Activated T-cell treated with anti-CD3 and anti-CD28 coated beads for 4 hours (primary cell): ENCODE results near the gene YEATS2.
"Not testable (repeated sequence)": the region's sequence is repeated elsewhere in the genome, so short reads cannot be mapped to it uniquely, and the experiment has no call there.

ENCODE experiments used
- DNase-seq: peaks from one replicate; pipeline ENCODE4 v3.0.0-alpha.2; 2020

YEATS2 gene

DNA sequence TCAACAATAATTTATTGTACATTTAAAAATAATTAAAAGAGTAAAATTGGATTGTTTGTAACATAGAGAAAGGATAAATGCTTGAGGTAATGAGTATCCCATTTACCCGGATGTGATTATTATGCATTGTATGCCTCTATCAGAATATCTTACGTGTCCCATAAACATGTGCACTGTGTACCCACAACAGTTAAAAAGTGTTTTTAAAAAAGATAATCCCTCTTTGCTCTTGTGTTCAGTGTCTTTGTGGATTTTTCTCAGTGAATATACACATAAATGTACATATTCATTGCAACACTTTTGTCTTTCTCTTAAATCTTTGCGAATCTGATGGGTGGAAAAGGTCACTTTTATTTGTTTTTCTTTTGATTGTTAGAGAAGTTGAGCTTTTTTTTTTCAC is 20.4 kb downstream of the YEATS2 start:
- no peak for DNase-seq

DNA sequence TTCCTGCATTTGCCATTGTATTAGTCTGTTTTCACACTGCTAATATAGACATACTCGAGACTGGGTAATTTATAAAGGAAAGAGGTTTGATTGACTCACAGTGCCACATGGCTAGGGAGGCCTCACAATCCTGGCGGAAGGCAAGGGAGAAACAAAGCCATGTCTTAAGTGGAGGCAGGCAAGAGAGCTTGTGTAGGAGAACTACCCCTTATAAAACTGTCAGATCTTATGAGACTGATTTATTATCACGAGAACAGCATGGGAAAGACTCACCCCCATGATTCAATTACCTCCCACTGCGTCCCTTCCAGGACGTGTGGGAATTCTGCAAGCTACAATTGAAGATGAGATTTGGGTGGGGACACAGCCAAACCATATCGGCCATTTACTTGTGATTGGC is 27.8 kb downstream of the YEATS2 start:
- no peak for DNase-seq

- no peak for DNase-seq
These were observed 30.6 kb downstream of the YEATS2 start for GRCh38 chr3:183728204-183728603.

GRCh38 chr3:183730361-183730760 is 32.8 kb downstream of the YEATS2 start:
- no peak for DNase-seq

- DNase-seq = no peak
These were observed 34.0 kb downstream of the YEATS2 start for GRCh38 chr3:183731611-183732010.

GRCh38 chr3:183733553-183733952 is 36.0 kb downstream of the YEATS2 start:
- no peak for DNase-seq

DNA sequence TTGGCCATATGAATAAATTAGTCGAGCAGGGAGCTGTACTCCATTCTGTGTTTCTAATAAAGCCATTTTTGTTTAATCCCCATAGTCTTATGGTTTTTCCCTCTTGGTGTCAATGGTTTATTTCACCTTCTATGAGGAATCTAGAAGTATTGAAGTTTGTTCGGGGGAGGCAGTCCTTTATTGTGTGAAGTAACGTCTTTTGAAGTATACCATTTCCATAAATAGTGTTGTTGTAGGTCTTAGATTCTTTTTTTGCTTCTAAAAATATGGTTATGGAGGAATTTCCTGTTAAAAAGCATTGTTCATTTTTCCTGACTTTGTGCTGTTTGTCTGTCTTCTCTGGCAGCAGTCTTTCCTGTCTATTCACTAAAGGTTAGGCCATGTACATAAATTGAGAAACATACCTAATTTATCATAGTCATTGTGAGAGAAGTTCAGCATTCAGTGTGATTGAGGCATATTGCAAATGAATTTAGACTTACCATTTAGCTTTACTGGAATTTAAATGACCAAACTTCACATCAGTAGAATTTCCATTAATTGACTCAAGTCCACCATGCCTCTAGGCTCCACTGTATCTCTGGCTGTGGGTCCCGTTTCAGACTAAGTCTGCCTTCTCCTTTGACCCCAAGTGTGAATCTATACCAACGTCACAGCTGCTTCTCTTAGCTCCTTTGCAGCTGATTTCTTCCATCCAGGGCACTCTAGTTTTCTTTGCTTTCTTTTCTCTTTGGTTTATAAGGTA is 37.3 kb downstream of the YEATS2 start:
- no peak for DNase-seq

GRCh38 chr3:183737116-183737515 is 39.5 kb downstream of the YEATS2 start:
- DNase-seq = no peak

DNA sequence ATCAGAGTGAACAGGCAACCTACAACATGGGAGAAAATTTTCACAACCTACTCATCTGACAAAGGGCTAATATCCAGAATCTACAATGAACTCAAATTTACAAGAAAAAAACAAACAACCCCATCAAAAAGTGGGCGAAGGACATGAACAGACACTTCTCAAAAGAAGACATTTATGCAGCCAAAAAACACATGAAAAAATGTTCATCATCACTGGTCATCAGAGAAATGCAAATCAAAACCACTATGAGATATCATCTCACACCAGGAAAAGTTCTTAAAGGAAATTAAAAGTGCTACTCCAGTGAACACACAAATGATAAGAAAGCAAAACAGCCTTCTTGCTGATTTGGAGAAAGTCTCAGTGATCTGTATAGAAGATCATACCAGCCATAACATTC is 42.6 kb downstream of the YEATS2 start:
- not testable (repeated sequence) for DNase-seq

GRCh38 chr3:183743231-183743630 is 45.6 kb downstream of the YEATS2 start:
- no peak for DNase-seq

DNA sequence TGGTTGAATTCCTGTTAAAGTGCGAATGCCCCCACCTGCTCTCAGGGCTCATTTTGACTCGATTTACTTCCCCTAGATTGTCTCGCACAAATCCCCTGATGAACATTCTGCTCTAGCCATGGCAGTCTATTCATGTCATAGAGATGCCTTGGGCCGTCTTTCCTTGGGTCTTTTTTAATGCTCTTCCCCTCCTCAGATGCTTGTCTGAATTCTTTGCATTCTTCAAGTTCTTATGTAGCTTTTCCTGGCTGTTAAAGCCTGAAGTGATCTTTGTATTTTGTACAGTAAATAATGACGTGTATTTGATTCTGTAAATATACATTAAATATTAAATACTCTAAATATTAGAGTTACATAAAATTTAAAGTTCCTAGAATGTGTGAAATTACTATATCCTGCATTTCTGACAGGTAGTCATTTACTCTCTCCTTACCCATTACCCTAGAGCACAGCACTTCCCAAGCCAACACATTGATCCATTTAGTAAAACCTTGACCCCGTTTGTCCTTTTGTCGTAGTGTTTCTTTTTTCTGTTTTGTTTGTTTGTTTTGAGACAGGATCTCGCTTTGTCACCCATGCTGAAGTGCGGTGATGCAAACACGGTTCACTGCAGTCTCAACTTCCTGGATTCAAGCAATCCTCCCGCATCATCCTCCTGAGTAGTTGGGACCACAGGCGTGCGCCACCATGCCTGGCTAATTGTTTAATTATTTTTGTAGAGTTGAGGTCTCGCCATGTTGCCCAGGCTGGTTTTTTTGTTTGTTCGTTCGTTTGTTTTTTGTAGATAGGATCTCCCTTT is 47.9 kb downstream of the YEATS2 start:
- DNase-seq = no peak

GRCh38 chr3:183754052-183754451 is 56.5 kb downstream of the YEATS2 start:
- DNase-seq = no peak

GRCh38 chr3:183762304-183762703 is 64.7 kb downstream of the YEATS2 start:
- DNase-seq = no peak

DNA sequence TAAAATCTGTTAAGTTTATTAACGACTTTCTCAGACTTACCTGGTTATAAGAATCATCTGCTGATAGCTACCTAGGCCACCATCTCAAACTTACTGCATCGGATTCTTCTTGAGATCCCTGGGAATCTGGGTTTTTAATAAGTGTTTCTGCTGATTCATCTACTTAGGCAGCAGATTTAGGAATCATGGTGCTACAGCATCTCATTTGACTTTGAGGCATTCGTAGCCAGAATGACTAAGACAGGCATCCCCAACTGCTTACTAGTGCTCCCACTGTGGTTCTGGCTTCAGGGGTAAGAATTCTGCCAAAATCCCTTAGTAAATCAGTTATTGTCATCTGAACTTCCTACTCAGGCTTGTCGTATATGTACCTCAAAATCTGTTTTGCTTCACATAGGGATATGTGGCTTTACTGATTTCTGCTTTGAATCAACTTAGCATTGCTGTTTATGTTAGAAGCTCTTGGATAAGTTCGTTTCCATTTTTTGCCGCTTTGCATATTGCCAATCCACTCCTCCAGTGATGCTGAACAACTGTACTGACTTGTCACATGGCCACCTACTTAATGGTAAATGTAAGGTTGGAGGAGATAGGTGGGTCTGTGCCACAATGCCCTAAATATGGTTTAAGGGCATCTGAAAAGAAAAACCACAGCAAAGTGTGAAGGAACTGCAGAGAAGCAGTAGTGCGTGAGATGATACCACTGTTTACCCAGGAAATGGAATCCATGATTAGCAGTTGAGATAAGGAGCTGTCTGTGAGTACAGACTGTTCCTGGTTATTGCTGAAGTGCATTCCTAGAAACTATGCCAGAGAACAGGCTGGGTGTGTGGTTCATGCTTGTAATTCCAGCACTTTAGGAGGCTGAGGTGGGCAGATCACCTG is 67.5 kb downstream of the YEATS2 start:
- DNase-seq = no peak

- DNase-seq = no peak
These were observed 68.5 kb downstream of the YEATS2 start for GRCh38 chr3:183766107-183766506.

GRCh38 chr3:183766745-183767606 is 69.4 kb downstream of the YEATS2 start:
- peak; percentile 64 for DNase-seq

- no peak for DNase-seq
These were observed 70.5 kb downstream of the YEATS2 start for GRCh38 chr3:183768114-183768513.

DNA sequence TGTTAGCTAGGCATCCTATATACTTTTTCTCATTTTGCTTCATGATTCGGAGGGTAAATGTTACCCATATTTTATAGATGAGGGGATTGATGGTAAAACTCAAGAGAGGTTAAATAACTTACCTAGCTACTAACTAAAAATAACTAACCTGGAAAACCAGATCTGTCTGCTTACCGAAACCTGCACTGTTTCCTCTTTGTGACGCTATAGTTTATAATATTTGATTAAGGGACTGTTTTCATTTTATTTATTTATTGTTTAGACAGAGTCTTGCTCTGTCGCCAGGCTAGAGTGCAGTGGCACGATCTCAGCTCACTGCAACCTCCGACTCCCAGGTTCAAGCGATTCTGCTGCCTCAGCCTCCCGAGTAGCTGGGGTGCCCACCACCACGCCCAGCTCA is 71.9 kb downstream of the YEATS2 start:
- DNase-seq = no peak

GRCh38 chr3:183774631-183775030 is 77.0 kb downstream of the YEATS2 start:
- no peak for DNase-seq

DNA sequence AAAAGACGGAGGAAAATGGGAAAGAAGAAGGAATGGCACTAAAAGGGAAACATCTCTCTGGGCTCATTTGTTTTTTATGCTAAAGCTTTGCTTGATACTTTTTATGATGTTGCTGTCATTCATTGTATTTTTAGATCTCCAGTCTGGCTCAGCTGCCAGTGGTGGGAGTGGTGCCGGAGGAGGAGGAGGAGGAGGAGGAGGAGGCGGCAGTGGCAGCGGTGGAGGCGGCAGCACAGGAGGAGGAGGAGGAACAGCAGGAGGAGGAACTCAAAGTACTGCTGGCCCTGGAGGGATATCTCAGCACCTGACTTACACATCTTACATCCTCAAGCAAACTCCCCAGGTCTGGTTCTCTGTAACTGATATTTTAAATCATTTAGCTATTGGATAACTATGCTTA is 78.2 kb downstream of the YEATS2 start:
- DNase-seq = no peak

DNA sequence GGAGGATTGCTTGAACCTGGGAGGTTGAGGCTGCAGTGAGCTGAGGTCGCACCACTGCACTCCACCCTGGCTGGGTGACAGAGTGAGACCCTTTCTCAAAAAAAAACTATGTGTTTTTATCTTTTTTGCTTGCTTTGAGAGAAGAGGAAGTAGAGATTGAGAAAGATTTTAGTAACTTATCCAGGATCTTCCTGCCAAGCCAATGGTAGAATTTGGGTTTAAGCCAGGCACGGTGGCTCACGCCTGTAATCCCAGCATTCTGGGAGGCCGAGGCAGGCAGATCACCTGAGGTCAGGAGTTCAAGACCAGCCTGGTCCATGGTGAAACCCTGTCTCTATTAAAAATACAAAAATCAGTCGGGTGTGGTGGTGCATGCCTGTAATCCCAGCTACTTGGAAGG is 78.9 kb downstream of the YEATS2 start:
- not testable (repeated sequence) for DNase-seq

GRCh38 chr3:183777016-183777618 is 79.5 kb downstream of the YEATS2 start:
- DNase-seq = no peak
